ENCODE results near the gene MAP6. TPM values are rescaled to one million over a fixed set of nuclear protein-coding genes. Genes with fewer than 3 reads are reported as not detected.

MAP6 gene
- total and polyA plus RNA-seq, 2 of the 13 experiments (the other 11 are each of a cell fraction or from before 2014, with no cell fraction given), result 0.04 TPM; not detected in 1

DNA sequence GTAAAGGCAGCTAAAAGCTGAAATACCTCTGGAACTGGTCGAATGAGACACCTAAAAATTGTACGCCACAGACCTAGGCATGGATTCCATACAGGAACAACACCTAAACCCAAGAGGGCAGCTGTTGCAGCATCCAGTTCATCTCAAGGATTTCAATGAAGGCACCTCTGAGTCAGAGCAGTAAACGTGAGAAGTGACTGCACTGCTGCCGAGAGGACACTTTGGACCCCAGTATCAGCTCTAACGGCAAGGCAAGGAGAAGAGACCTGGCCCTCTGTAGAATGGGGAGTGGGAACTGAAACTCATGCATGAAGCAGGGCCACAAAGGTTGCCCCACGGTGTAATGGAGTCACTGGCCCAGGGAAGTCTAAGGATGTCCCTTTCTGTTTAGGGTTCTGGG is 23.9 kb downstream of the MAP6 start:
- H3K27ac ChIP-seq (ENCODE audit: extremely low read length, insufficient read depth, low read length), result no peak overlapping the region
- no peaks in the 10 kb centered on the region for H3K4me1 ChIP-seq (ENCODE audit: insufficient read depth, low read length)

DNA sequence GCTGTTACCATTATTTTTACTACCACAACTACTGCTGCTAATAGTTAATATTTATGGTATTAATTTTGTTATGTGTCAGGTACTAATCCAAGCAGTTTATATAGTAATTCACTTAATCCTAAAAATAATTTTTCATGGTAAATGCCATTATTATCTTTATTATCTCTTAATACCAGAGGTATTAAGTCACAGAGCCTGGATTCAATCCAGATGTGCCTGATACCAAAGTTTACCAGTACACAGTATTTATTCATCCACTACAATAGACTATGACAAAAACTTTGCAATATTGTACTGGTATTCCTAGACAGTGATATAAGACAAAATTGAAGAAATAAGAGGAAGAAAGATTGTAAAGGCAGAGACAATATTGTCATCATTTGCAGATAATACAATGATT is 24.5 kb downstream of the MAP6 start:
- TF ChIP-seq ZNF143 (CRISPR knock-in tag; IDR thresholded peaks at IDR 0.05), result no peak
- TF ChIP-seq, protein P1, sequence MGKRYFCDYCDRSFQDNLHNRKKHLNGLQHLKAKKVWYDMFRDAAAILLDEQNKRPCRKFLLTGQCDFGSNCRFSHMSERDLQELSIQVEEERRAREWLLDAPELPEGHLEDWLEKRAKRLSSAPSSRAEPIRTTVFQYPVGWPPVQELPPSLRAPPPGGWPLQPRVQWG (CRISPR knock-in tag; IDR thresholded peaks at IDR 0.05; ENCODE audit: borderline replicate concordance, low read depth), result no peak
- TF ChIP-seq, protein P2, sequence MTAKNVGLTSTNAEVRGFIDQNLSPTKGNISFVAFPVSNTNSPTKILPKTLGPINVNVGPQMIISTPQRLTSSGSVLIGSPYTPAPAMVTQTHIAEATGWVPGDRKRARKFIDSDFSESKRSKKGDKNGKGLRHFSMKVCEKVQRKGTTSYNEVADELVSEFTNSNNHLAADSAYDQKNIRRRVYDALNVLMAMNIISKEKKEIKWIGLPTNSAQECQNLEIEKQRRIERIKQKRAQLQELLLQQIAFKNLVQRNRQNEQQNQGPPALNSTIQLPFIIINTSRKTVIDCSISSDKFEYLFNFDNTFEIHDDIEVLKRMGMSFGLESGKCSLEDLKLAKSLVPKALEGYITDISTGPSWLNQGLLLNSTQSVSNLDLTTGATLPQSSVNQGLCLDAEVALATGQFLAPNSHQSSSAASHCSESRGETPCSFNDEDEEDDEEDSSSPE (CRISPR knock-in tag; IDR thresholded peaks at IDR 0.05), result no peak
- TF ChIP-seq, protein P3, sequence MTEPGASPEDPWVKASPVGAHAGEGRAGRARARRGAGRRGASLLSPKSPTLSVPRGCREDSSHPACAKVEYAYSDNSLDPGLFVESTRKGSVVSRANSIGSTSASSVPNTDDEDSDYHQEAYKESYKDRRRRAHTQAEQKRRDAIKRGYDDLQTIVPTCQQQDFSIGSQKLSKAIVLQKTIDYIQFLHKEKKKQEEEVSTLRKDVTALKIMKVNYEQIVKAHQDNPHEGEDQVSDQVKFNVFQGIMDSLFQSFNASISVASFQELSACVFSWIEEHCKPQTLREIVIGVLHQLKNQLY (CRISPR knock-in tag; IDR thresholded peaks at IDR 0.05), result no peak
- TF ChIP-seq, protein P4, sequence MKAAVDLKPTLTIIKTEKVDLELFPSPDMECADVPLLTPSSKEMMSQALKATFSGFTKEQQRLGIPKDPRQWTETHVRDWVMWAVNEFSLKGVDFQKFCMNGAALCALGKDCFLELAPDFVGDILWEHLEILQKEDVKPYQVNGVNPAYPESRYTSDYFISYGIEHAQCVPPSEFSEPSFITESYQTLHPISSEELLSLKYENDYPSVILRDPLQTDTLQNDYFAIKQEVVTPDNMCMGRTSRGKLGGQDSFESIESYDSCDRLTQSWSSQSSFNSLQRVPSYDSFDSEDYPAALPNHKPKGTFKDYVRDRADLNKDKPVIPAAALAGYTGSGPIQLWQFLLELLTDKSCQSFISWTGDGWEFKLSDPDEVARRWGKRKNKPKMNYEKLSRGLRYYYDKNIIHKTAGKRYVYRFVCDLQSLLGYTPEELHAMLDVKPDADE (CRISPR knock-in tag; IDR thresholded peaks at IDR 0.05), result no peak
- TF ChIP-seq, protein P5, sequence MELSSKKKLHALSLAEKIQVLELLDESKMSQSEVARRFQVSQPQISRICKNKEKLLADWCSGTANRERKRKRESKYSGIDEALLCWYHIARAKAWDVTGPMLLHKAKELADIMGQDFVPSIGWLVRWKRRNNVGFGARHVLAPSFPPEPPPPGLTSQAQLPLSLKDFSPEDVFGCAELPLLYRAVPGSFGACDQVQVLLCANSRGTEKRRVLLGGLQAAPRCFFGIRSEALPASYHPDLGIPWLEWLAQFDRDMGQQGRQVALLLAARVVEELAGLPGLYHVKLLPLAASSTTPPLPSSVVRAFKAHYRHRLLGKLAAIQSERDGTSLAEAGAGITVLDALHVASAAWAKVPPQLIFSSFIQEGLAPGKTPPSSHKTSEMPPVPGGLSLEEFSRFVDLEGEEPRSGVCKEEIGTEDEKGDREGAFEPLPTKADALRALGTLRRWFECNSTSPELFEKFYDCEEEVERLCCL (CRISPR knock-in tag; IDR thresholded peaks at IDR 0.05; ENCODE audit: borderline replicate concordance), result no peak
- TF ChIP-seq IRX3 (CRISPR knock-in tag; IDR thresholded peaks at IDR 0.05; ENCODE audit: borderline replicate concordance, low read depth), result no peak
- DNase-seq (ENCODE audit: low spot score) (no peak), FAIRE-seq (no peak), ATAC-seq (no peak)
- no peaks in the 10 kb centered on the region for H3K9me3 ChIP-seq (ENCODE audit: low read length)
- no peak overlapping the region for H2AFZ ChIP-seq (ENCODE audit: low read length)
- ChIA-PET CTCF (ENCODE audit: low intra/inter-chr PET ratio, low total read pairs) (no interaction called here), POLR2A (no interaction called here)
- H3K4me3 ChIP-seq (replicated peaks in 1 of 3; ENCODE audit: insufficient read depth in 1 of 3, low read depth in 2 of 3, low read length in 3 of 3), result no peak overlapping the region
- no peaks in the 10 kb centered on the region for H3K36me3 ChIP-seq (replicated peaks in 1 of 2; ENCODE audit: control insufficient read depth in 1 of 2, insufficient read depth in 2 of 2, low read length in 2 of 2)
- BruUV-seq (replicated peaks), result no TSS peak
- no peaks in the 10 kb centered on the region for H3K4me1 ChIP-seq (ENCODE audit: insufficient read depth, low read length)
- H3K4me2 ChIP-seq (ENCODE audit: low read depth, low read length), result no peak overlapping the region
- peaks cover 0 to 6% of the 10 kb centered on the region in 2 experiments; a peak in 2 of 5 replicates for H3K27me3 ChIP-seq (ENCODE audit: control insufficient read depth in 1 of 2, insufficient read depth in 2 of 2, low read length in 2 of 2)
- no peaks in the 10 kb centered on the region for H4K20me1 ChIP-seq (ENCODE audit: insufficient read depth, low read length)
- intact Hi-C loops (cut with micrococcal nuclease; ENCODE audit: unreplicated experiment), result no loop called here
- no peak overlapping the region for H3K9ac ChIP-seq (ENCODE audit: insufficient read depth, low read depth, low read length)
- H3K79me2 ChIP-seq (ENCODE audit: insufficient read depth, low read length), result no peaks in the 10 kb centered on the region
- in situ Hi-C loops (cut with HindIII; ENCODE audit: extremely low pct_ligation_motif_present, low pct_unique_long_range_greater_than_20kb), result no loop called here
- H3K27ac ChIP-seq (ENCODE audit: extremely low read length, insufficient read depth, low read length), result no peak overlapping the region

More for the DNA sequence above, 23.9 kb downstream of the MAP6 start:
- ChIA-PET CTCF (ENCODE audit: low intra/inter-chr PET ratio, low total read pairs) (no interaction called here), POLR2A (no interaction called here)
- TF ChIP-seq NR3C1 (CRISPR knock-in tag; IDR thresholded peaks at IDR 0.05) (no peak), PLRG1 (conservative IDR thresholded peaks at IDR 0.05) (no peak), ZNF543 (CRISPR knock-in tag; IDR thresholded peaks at IDR 0.05) (no peak), MED1 (CRISPR knock-in tag; IDR thresholded peaks at IDR 0.05) (no peak), ZNF737 (CRISPR knock-in tag; IDR thresholded peaks at IDR 0.05; ENCODE audit: borderline replicate concordance) (no peak), AHR (CRISPR knock-in tag; IDR thresholded peaks at IDR 0.05) (no peak)
- TF ChIP-seq, protein P6, sequence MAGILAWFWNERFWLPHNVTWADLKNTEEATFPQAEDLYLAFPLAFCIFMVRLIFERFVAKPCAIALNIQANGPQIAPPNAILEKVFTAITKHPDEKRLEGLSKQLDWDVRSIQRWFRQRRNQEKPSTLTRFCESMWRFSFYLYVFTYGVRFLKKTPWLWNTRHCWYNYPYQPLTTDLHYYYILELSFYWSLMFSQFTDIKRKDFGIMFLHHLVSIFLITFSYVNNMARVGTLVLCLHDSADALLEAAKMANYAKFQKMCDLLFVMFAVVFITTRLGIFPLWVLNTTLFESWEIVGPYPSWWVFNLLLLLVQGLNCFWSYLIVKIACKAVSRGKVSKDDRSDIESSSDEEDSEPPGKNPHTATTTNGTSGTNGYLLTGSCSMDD (CRISPR knock-in tag; IDR thresholded peaks at IDR 0.05), result no peak
- TF ChIP-seq, protein P7, sequence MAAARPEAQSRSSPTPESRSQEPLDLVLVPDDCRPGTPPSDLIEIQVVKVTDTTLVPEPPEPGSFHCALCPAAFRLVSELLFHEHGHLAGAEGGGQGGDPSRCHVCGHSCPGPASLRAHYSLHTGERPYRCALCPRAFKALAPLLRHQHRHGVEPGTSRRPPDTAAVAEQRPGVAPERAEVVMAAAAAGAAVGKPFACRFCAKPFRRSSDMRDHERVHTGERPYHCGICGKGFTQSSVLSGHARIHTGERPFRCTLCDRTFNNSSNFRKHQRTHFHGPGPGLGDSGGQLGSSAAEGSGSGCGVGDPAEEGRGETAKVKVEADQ (CRISPR knock-in tag; IDR thresholded peaks at IDR 0.05; ENCODE audit: borderline replicate concordance), result no peak
- DNase-seq (ENCODE audit: low spot score) (no peak), FAIRE-seq (no peak), ATAC-seq (no peak)
- no TSS peak for BruUV-seq (replicated peaks)
- intact Hi-C loops (cut with micrococcal nuclease; ENCODE audit: unreplicated experiment), result no loop called here
- H3K4me2 ChIP-seq (ENCODE audit: low read depth, low read length), result no peak overlapping the region
- no peaks in the 10 kb centered on the region for H4K20me1 ChIP-seq (ENCODE audit: insufficient read depth, low read length)
- no peaks in the 10 kb centered on the region for H3K79me2 ChIP-seq (ENCODE audit: insufficient read depth, low read length)
- no peak overlapping the region for H3K4me3 ChIP-seq (replicated peaks in 1 of 3; ENCODE audit: insufficient read depth in 1 of 3, low read depth in 2 of 3, low read length in 3 of 3)
- 11% methylated on average over 6 of the region's 6 CpGs for WGBS (ENCODE audit: low lambda C conversion rate)
- H3K27me3 ChIP-seq (ENCODE audit: control insufficient read depth in 1 of 2, insufficient read depth in 2 of 2, low read length in 2 of 2), result peaks cover 0 to 4% of the 10 kb centered on the region in 2 experiments; a peak in 2 of 5 replicates
- in situ Hi-C loops (cut with HindIII; ENCODE audit: extremely low pct_ligation_motif_present, low pct_unique_long_range_greater_than_20kb), result no loop called here
- H2AFZ ChIP-seq (ENCODE audit: low read length), result no peak overlapping the region
- no peaks in the 10 kb centered on the region for H3K36me3 ChIP-seq (replicated peaks in 1 of 2; ENCODE audit: control insufficient read depth in 1 of 2, insufficient read depth in 2 of 2, low read length in 2 of 2)
- H3K9me3 ChIP-seq (ENCODE audit: low read length), result no peaks in the 10 kb centered on the region
- no peak overlapping the region for H3K9ac ChIP-seq (ENCODE audit: insufficient read depth, low read depth, low read length)
